Omental fat pad (tissue), 4 donors: ENCODE data around the gene SEMA3G. TPM values are rescaled to one million over a fixed set of nuclear protein-coding genes. Genes with fewer than 3 reads are reported as not detected.

ENCODE experiments used
- ATAC-seq: fragments of 150-250 bp; one replicate; pipeline ENCODE4 v1.9.1; 2016; ENCODE audit warnings: mild to moderate bottlenecking, moderate library complexity; ENCODE audit not compliant: low FRiP score
- DNase-seq: peaks from one replicate; pipeline ENCODE4 v3.0.0-alpha.2; 2019; ENCODE audit warnings: low spot score
- CTCF ChIP-seq, 3 donors: fragments of 450-650 bp; IDR thresholded peaks; one replicate each; pipeline ENCODE4 v1.5.1; 2016 to 2017; ENCODE audit warnings: antibody characterized with exemption in 3 of 3, mild to moderate bottlenecking in 3 of 3, moderate library complexity in 2 of 3
- total RNA-seq, 4 donors: library from RNA; depleted of rRNA; stranded (reverse); fragments of >200 nt; gene quantifications; one replicate each; pipeline ENCODE4 v1.1.0, GENCODE V29; 2016

Gene SEMA3G
- total RNA-seq, 4 donors from 2014 or later = 21.3 to 200 (median 131) TPM

GRCh38 chr3:52401551-52401950, 43.4 kb downstream of the SEMA3G start:
- ATAC-seq (no peak), DNase-seq (no peak)

DNA sequence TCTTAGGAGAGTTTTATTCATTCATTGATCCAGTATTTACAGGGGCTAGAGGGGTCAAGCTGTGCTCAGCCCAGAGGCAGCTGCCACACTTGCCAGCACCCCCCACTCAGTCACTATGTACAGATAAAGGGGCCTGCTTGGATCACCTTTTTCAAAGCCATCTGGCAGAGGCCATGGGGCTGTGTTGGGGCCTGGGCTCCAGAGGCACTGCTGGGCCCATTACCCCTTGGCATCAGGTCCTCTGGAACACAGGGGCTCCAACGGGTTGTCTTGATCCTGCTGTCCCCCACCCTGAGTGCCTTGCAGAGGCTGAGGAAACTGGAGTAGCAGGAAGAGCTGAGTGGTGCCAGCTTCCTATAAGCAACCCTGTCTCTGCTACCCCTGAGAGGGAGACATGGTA, 43.9 kb downstream of the SEMA3G start:
- no peak for TF ChIP-seq CTCF (IDR thresholded peaks at IDR 0.05)

More at GRCh38 chr3:52401551-52401950, 43.4 kb downstream of the SEMA3G start:
- no peak for TF ChIP-seq CTCF (IDR thresholded peaks at IDR 0.05)

DNA sequence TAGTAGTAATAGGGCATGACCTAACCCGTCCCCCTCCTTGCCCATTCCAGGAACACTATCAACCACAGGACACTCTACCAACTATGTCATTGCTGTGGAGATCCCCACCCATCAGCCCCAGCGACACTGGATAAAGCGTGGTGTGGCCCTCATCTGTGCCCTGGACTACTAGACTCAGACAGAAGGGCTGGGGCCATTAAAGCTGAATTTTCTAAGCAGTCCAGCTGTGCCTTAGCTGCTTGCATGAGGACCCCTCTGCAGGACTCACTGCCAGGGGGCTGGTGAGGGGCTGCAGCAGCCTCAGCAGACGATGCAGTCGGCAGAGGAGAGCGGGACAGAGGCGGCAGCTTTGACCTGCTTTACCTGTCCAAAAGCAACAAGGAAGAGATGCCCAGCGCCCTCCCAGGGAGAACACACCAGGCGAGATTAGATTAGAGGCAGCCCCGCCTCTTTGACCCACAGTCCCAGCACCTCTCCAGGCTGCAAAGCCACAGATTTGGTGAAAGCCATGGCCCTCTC, 44.6 kb downstream of the SEMA3G start:
- no peak for DNase-seq
- no peak for ATAC-seq
- TF ChIP-seq CTCF (IDR thresholded peaks at IDR 0.05) = no peak

More for the DNA sequence above, 43.9 kb downstream of the SEMA3G start:
- ATAC-seq = no peak
- DNase-seq = no peak

GRCh38 chr3:52399593-52399992, 45.3 kb downstream of the SEMA3G start:
- DNase-seq (no peak), ATAC-seq (no peak)
- no peak for TF ChIP-seq CTCF (IDR thresholded peaks at IDR 0.05)

DNA sequence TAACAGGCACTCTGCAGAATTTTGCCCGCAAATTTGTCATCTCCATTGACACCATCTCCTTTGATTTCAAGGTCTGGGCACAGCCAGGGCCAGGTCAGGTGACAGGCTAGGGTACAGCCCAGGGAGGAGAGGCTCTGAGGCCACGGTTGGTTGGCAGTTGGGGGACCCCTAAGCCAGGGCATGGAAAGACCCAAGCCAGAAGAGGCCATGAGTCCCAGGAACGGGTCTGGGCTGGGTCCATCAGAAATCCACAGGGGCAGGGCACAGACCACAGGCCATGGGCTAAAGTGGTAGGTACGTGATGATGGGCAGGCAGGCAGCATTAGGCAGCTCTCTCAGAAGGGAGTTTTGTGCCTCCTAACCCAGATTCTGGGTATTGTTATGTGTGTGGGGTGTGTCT, 45.8 kb downstream of the SEMA3G start:
- no peak for DNase-seq
- TF ChIP-seq CTCF (IDR thresholded peaks at IDR 0.05) = no peak
- ATAC-seq = no peak

- no peak for TF ChIP-seq CTCF (IDR thresholded peaks at IDR 0.05)
- DNase-seq = no peak
- ATAC-seq = no peak
Observed at GRCh38 chr3:52398670-52399081, 46.2 kb downstream of the SEMA3G start.

DNA sequence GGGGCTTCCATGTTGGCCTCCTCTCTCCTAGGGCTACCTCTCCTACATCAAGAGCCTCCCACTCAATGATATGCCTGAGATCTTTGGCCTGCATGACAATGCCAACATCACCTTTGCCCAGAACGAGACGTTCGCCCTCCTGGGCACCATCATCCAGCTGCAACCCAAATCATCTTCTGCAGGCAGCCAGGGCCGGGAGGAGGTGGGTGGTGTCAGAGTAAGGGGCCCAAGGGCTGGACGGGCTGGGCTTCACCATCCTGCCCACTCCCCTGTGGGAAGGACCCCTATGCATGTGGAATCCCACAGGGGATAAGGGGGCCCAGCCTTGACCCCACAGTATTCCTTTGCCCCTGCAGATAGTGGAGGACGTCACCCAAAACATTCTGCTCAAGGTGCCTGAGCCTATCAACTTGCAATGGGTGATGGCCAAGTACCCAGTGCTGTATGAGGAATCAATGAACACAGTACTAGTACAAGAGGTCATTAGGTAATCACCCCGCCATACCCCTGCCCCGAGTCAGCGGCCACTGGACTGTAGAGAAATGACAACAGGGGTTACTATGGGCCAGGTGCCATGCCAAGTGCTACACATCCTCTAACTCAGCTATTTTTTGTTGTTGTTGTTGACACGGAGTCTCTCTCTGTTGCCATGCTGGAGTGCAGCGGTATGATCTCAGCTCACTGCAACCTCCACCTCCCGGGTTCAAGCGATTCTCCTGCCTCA, 47.1 kb downstream of the SEMA3G start:
- no peak for TF ChIP-seq CTCF (IDR thresholded peaks at IDR 0.05)
- ATAC-seq = no peak

More for the DNA sequence above, 47.1 kb downstream of the SEMA3G start:
- DNase-seq = no peak
